SK-N-SH (cell line): ENCODE measurements around the gene CD6. TPM values are rescaled to one million over a fixed set of nuclear protein-coding genes. Genes with fewer than 3 reads are reported as not detected.

ENCODE experiments used
- CTCF ChIA-PET: fragments of 300-600, 350-600 bp; formaldehyde crosslinking; extraction: SDS; loops from one replicate; lab custom pipeline; 2021; lab: Yijun Ruan, JAX
- POLR2A ChIA-PET: fragments of 350-600 bp; sonication (Branson Sonifier 250); formaldehyde crosslinking; extraction: SDS; loops from one replicate; lab custom pipeline; 2020; ENCODE audit warnings: antibody characterized with exemption, inconsistent platforms; lab: Yijun Ruan, JAX
- DNase-seq: peaks from one replicate; pipeline ENCODE4 v3.0.0; 2012
- H2AFZ ChIP-seq: fragments of 200-600 bp; sonication (generic); 2 replicates; pipeline ENCODE4 v1.8.1; 2016; ENCODE audit warnings: antibody characterized with exemption, mild to moderate bottlenecking, low read depth
- H3F3A ChIP-seq: fragments of 200-600 bp; sonication (generic); replicated peaks from 2 replicates; pipeline ENCODE3; 2016; ENCODE audit warnings: antibody characterized with exemption, mild to moderate bottlenecking; ENCODE audit not compliant: insufficient read depth
- H3K27ac ChIP-seq, 2 experiments: fragments of 200-500 bp in 1 of 2; fragments of 200-600 bp in 1 of 2; sonication (Bioruptor generic) in 1 of 2; sonication (generic), shearing (Covaris generic) in 1 of 2; 2 replicates each; pipeline versions ENCODE4 v1.5.1 to v1.6.1; 2014 to 2016; ENCODE audit warnings: low read depth in 2 of 2, inconsistent platforms in 1 of 2, low read length in 1 of 2, mild to moderate bottlenecking in 1 of 2, mixed read lengths in 1 of 2
- H3K27me3 ChIP-seq: fragments of 200-600 bp; sonication (generic), shearing (Covaris generic); 2 replicates; pipeline ENCODE4 v1.6.1; 2016; ENCODE audit warnings: mixed run types; ENCODE audit not compliant: insufficient read depth
- H3K36me3 ChIP-seq, 2 experiments: fragments of 200-500 bp in 1 of 2; fragments of 200-600 bp in 1 of 2; sonication (Bioruptor generic) in 1 of 2; sonication (generic) in 1 of 2; replicated peaks in 1 of 2; 2 replicates each; pipeline versions ENCODE3 to v1.5.1; 2014 to 2016; ENCODE audit warnings: low read length in 1 of 2, mild to moderate bottlenecking in 1 of 2; ENCODE audit not compliant: insufficient read depth in 2 of 2, control insufficient read depth in 1 of 2
- H3K4me1 ChIP-seq, 2 experiments: fragments of 200-500 bp in 1 of 2; fragments of 200-600 bp in 1 of 2; sonication (Bioruptor generic) in 1 of 2; sonication (generic), shearing (Covaris generic) in 1 of 2; 2 replicates each; pipeline versions ENCODE4 v1.5.1 to v1.6.1; 2014 to 2016; ENCODE audit warnings: low read depth in 1 of 2, low read length in 1 of 2, mixed run types in 1 of 2; ENCODE audit not compliant: insufficient read depth in 2 of 2, control insufficient read depth in 1 of 2
- H3K4me2 ChIP-seq: fragments of 200-600 bp; sonication (generic), shearing (Covaris generic); 2 replicates; pipeline ENCODE4 v1.6.1; 2017; ENCODE audit warnings: mixed run types
- H3K4me3 ChIP-seq, 2 experiments: fragments of 200-500 bp in 1 of 2; fragments of 200-600 bp in 1 of 2; sonication (Bioruptor generic) in 1 of 2; sonication (generic), shearing (Covaris generic) in 1 of 2; 2 replicates each; pipeline versions ENCODE4 v1.5.1 to v1.8.1; 2014 to 2016; ENCODE audit warnings: low read depth in 2 of 2, inconsistent platforms in 1 of 2, low read length in 1 of 2, mild to moderate bottlenecking in 1 of 2, mixed read lengths in 1 of 2, moderate library complexity in 1 of 2
- H3K79me2 ChIP-seq: fragments of 200-600 bp; sonication (generic); 2 replicates; pipeline ENCODE4 v1.8.1; 2017; ENCODE audit warnings: mild to moderate bottlenecking; ENCODE audit not compliant: insufficient read depth
- H3K9ac ChIP-seq: fragments of 200-600 bp; sonication (generic); 2 replicates; pipeline ENCODE4 v1.6.1; 2017; ENCODE audit warnings: mixed run types
- H3K9me2 ChIP-seq: fragments of 200-600 bp; sonication (generic); 2 replicates; pipeline ENCODE4 v1.6.1; 2017; ENCODE audit warnings: mixed run types
- H3K9me3 ChIP-seq: fragments of 200-600 bp; sonication (generic); 2 replicates; pipeline ENCODE4 v1.6.1; 2017; ENCODE audit warnings: mixed run types, mild to moderate bottlenecking, moderate library complexity
- H4K20me1 ChIP-seq: fragments of 200-600 bp; sonication (generic); 2 replicates; pipeline ENCODE4 v1.6.1; 2017; ENCODE audit warnings: mild to moderate bottlenecking, mixed run types; ENCODE audit not compliant: insufficient read depth
- ELF1 ChIP-seq: IDR thresholded peaks from 2 replicates; pipeline ENCODE4 v1.4.0; 2012
- EP300 ChIP-seq, 2 experiments: IDR thresholded peaks; 2 replicates each; pipeline versions ENCODE4 v1.4.0 to v1.6.1; 2012; ENCODE audit warnings: borderline replicate concordance in 1 of 2, low read depth in 1 of 2, low read length in 1 of 2
- FOXJ3 ChIP-seq: sonication (generic); formaldehyde crosslinking; IDR thresholded peaks from 2 replicates; pipeline ENCODE4 v1.5.1; 2020; ENCODE audit warnings: mild to moderate bottlenecking, missing genetic modification reagents
- GATA2 ChIP-seq: sonication (generic); formaldehyde crosslinking; IDR thresholded peaks from 2 replicates; pipeline ENCODE4 v1.5.0; 2020; ENCODE audit warnings: mild to moderate bottlenecking, missing genetic modification reagents
- MAX ChIP-seq: IDR thresholded peaks from 2 replicates; pipeline ENCODE4 v1.4.0; 2012; ENCODE audit warnings: low read depth
- MXI1 ChIP-seq: IDR thresholded peaks from 2 replicates; pipeline ENCODE4 v1.6.1; 2012; ENCODE audit warnings: mild to moderate bottlenecking, low read depth, low read length, improper control_type of control experiment
- NRF1 ChIP-seq: IDR thresholded peaks from 2 replicates; pipeline ENCODE4 v1.6.1; 2012; ENCODE audit warnings: low read depth, mild to moderate bottlenecking, low read length
- POLR2AphosphoS5 ChIP-seq: IDR thresholded peaks from 2 replicates; pipeline ENCODE4 v1.6.1; 2012; ENCODE audit warnings: low read depth, low read length
- RCOR1 ChIP-seq: fragments of 150-350 bp; IDR thresholded peaks from 2 replicates; pipeline ENCODE4 v1.6.1; 2017; ENCODE audit warnings: antibody characterized with exemption, low read length
- RFX5 ChIP-seq: IDR thresholded peaks from 2 replicates; pipeline ENCODE4 v1.6.1; 2012; ENCODE audit warnings: mild to moderate bottlenecking, improper control_type of control experiment, low read length
- RXRA ChIP-seq: IDR thresholded peaks from 2 replicates; pipeline ENCODE4 v1.4.0; 2012; ENCODE audit warnings: low read depth, mild to moderate bottlenecking, borderline replicate concordance
- SMC3 ChIP-seq: IDR thresholded peaks from 2 replicates; pipeline ENCODE4 v1.6.1; 2012; ENCODE audit warnings: low read depth, low read length, improper control_type of control experiment
- TCF12 ChIP-seq: IDR thresholded peaks from 2 replicates; pipeline ENCODE4 v1.4.0; 2012
- YY1 ChIP-seq: IDR thresholded peaks from 2 replicates; pipeline ENCODE4 v1.4.0; 2012; ENCODE audit warnings: low read depth, mild to moderate bottlenecking
- WGBS: methylation state at CpG from one replicate; pipeline ENCODE4 v1.1.6; 2017; ENCODE audit warnings: low lambda C conversion rate; 5-methylcytosine and 5-hydroxymethylcytosine counted together
- polyA plus RNA-seq, 3 experiments: library from polyadenylated mRNA; depleted of rRNA; stranded (reverse); fragments of >200 nt; gene quantifications; 2 replicates each; pipeline ENCODE4 v1.2.3, GENCODE V29; 2012
- TF ChIP-seq, protein P1 (sequence below): IDR thresholded peaks from 2 replicates; pipeline ENCODE4 v1.6.1; 2012; ENCODE audit warnings: mild to moderate bottlenecking, low read depth, low read length, moderate library complexity
- TF ChIP-seq, protein P2 (sequence below): fragments of 200-600 bp; sonication (generic); IDR thresholded peaks from 2 replicates; pipeline ENCODE4 v1.6.1; 2017; ENCODE audit warnings: antibody characterized with exemption, mild to moderate bottlenecking, moderate library complexity
- TF ChIP-seq, protein P3 (sequence below): fragments of 150-350 bp; IDR thresholded peaks from 2 replicates; pipeline ENCODE4 v1.6.1; 2017; ENCODE audit warnings: antibody characterized with exemption, low read length, low read depth, borderline replicate concordance

The CD6 gene
- polyA plus RNA-seq, 1 of the 3 experiments (the other 2 are of a cell fraction): not detected

DNA sequence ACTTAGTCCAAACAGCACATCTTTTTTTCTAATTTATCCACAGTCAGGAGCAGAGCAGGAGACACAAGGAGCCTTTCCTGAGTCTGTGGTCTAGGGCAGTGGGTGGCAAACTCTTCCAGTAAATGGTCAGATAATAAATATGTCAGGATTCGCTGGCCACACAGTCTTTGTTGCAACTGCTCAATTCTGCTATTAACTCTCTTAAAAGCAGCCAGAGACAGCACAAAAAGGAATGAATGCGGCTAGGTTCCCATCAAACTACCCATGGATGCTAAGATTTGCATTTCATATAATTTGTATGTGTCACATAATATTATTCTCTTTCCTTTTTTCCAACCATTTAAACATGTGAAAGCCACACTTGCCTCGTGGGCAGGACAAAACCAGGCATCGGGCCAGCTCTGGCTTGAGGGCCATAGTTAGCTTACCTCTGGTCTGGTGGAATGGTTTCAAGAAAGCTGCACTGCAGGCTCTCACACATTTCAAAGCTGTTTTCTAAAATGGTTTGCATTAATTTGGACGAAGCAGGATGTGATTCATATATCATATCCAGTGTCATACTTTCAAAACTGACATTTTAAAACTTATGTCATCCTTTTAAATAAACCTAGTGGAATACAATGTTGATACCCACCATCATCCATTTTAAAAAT lies 66.1 kb downstream of the CD6 start (continued):
- TF ChIP-seq, protein P1, sequence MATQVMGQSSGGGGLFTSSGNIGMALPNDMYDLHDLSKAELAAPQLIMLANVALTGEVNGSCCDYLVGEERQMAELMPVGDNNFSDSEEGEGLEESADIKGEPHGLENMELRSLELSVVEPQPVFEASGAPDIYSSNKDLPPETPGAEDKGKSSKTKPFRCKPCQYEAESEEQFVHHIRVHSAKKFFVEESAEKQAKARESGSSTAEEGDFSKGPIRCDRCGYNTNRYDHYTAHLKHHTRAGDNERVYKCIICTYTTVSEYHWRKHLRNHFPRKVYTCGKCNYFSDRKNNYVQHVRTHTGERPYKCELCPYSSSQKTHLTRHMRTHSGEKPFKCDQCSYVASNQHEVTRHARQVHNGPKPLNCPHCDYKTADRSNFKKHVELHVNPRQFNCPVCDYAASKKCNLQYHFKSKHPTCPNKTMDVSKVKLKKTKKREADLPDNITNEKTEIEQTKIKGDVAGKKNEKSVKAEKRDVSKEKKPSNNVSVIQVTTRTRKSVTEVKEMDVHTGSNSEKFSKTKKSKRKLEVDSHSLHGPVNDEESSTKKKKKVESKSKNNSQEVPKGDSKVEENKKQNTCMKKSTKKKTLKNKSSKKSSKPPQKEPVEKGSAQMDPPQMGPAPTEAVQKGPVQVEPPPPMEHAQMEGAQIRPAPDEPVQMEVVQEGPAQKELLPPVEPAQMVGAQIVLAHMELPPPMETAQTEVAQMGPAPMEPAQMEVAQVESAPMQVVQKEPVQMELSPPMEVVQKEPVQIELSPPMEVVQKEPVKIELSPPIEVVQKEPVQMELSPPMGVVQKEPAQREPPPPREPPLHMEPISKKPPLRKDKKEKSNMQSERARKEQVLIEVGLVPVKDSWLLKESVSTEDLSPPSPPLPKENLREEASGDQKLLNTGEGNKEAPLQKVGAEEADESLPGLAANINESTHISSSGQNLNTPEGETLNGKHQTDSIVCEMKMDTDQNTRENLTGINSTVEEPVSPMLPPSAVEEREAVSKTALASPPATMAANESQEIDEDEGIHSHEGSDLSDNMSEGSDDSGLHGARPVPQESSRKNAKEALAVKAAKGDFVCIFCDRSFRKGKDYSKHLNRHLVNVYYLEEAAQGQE: no peak
- TF ChIP-seq, protein P2, sequence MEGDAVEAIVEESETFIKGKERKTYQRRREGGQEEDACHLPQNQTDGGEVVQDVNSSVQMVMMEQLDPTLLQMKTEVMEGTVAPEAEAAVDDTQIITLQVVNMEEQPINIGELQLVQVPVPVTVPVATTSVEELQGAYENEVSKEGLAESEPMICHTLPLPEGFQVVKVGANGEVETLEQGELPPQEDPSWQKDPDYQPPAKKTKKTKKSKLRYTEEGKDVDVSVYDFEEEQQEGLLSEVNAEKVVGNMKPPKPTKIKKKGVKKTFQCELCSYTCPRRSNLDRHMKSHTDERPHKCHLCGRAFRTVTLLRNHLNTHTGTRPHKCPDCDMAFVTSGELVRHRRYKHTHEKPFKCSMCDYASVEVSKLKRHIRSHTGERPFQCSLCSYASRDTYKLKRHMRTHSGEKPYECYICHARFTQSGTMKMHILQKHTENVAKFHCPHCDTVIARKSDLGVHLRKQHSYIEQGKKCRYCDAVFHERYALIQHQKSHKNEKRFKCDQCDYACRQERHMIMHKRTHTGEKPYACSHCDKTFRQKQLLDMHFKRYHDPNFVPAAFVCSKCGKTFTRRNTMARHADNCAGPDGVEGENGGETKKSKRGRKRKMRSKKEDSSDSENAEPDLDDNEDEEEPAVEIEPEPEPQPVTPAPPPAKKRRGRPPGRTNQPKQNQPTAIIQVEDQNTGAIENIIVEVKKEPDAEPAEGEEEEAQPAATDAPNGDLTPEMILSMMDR: no peak
- TF ChIP-seq MXI1 (no peak), SMC3 (no peak)
- TF ChIP-seq, protein P3, sequence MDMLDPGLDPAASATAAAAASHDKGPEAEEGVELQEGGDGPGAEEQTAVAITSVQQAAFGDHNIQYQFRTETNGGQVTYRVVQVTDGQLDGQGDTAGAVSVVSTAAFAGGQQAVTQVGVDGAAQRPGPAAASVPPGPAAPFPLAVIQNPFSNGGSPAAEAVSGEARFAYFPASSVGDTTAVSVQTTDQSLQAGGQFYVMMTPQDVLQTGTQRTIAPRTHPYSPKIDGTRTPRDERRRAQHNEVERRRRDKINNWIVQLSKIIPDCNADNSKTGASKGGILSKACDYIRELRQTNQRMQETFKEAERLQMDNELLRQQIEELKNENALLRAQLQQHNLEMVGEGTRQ: no peak
- TF ChIP-seq, all 33 proteins: peak for 3

- H3F3A ChIP-seq: peaks cover 7% of the 10 kb centered on the region
- H3K27me3 ChIP-seq: no peaks in the 10 kb centered on the region
- CTCF ChIA-PET: interaction anchor here (1.5 to 2.6 kb wide), 2 partner anchors 11 to 90 kb away, joined by 5 to 9 read pairs; no protein-coding TSS in a partner anchor
- no peak overlapping the region for H2AFZ ChIP-seq
- POLR2A ChIA-PET: no interaction called here
- H3K9me3 ChIP-seq: no peaks in the 10 kb centered on the region
- peaks cover 5 to 20% of the 10 kb centered on the region in 2 experiments; a peak in 2 of 4 replicates for H3K4me1 ChIP-seq
- no peak for DNase-seq
- no peak overlapping the region for H3K4me2 ChIP-seq
- H3K27ac ChIP-seq: no peak overlapping the region
- no peaks in the 10 kb centered on the region for H4K20me1 ChIP-seq
- WGBS: 91% methylated on average over 5 of the region's 5 CpGs
- no peaks in the 10 kb centered on the region for H3K9me2 ChIP-seq
- no peaks in the 10 kb centered on the region for H3K36me3 ChIP-seq
- no peaks in the 10 kb centered on the region for H3K79me2 ChIP-seq
- no peak overlapping the region for H3K9ac ChIP-seq
- no peak overlapping the region for H3K4me3 ChIP-seq
- TF ChIP-seq ELF1: no peak
- no peak for TF ChIP-seq MXI1
- TF ChIP-seq RFX5: no peak
- TF ChIP-seq FOXJ3: no peak
- TF ChIP-seq RCOR1: no peak
- TF ChIP-seq EP300 (IDR thresholded peaks at IDR 0.05; ENCODE audit: borderline replicate concordance in 1 of 2, low read depth in 1 of 2, low read length in 1 of 2): no peak
- TF ChIP-seq NRF1: no peak
- TF ChIP-seq MAX: no peak
- TF ChIP-seq, protein P2: no peak
- TF ChIP-seq, protein P1: no peak
- no peak for TF ChIP-seq YY1
- no peak for TF ChIP-seq GATA2 (CRISPR knock-in tag)
- no peak for TF ChIP-seq TCF12
- TF ChIP-seq POLR2AphosphoS5: no peak
- no peak for TF ChIP-seq RXRA
Measured at GRCh38 chr11:61039916-61040315, 68.4 kb downstream of the CD6 start.
